T-helper 1 cell treated with Interleukin-12 subunit alpha and Interleukin-12 subunit beta and Interleukin-4 antibody, amounts not matched to agents 30 ng/mL and 1 ng/mL, for 36 hours (primary cell): ENCODE measurements around the gene NCR2. TPM values are rescaled to one million over a fixed set of nuclear protein-coding genes. Genes with fewer than 3 reads are reported as not detected.

Experiments
- intact Hi-C: fragments of 100-400 bp; cut with micrococcal nuclease; formaldehyde crosslinking; loops from one replicate; pipeline ENCODE4 v1.15.1; 2024
- total RNA-seq: library from RNA; stranded (reverse); gene quantifications from 2 replicates; pipeline ENCODE4 v1.2.3, GENCODE V29; 2022

NCR2 gene, protein sequence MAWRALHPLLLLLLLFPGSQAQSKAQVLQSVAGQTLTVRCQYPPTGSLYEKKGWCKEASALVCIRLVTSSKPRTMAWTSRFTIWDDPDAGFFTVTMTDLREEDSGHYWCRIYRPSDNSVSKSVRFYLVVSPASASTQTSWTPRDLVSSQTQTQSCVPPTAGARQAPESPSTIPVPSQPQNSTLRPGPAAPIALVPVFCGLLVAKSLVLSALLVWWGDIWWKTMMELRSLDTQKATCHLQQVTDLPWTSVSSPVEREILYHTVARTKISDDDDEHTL
- not detected in 2 replicates for total RNA-seq

DNA sequence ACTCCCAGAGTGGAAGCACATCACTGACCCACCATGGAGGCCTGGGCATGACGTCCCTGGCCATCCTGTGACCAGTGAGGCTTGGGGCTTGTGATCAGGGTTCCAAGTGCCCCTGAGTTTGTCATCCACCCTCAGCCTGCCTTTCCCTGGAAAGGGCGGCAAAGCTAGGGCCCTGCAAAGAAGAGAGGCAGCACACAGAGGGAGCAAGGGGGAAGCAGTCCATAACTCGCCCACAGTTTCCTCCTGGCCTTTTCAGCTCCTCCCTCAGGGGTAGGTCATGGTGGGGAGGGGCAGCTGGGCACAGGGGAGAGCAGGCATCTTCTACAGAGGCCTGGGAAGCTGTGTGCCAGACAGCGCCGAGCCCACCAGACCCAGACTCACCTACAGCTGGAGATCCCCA, at the start of gene NCR2:
Gene NCR2, plus strand, starts transcription at position 313 of the 400 bp plus-strand sequence. CDS start 269 bp downstream, outside the sequence.
- intact Hi-C loops, result no loop called here

DNA sequence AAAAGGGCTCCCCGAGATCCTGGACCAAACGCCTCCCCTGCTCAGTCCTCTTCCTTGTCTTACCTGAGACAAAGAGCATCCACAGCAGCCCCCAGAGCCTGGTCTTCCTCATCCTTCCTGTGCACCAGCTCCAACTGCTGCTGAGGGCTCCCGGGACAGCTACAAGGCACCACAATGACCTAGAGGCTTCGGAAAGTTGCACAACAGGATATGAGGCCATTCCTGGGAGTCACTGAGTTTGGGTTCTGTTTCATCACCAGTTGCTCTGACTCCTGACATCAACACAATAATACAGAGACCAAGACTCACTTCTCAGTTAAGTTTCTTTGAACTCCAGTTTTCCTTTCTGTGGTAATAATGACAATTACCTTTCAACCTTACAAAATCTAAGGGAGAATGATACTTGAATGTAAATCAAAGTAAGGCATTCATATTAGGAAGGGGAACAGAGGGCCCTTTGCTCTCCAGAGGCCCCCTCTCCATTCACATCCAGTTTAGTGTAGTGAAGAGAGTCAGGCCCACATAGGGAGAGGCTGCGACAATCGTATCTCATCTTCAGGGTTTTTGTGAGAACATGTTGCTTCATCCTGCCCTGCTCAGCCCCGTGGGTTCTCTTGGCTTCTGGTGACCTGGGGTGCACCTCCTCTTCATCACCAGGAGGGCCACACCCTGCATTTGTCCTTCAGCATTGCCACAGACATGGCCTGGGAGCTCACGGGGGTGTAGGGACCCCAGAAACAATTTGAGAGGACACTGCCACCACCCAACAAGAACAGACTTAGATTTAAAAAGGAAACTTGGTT, 48.7 kb upstream of the NCR2 start, which contains the start of gene TREM1:
Gene TREM1, minus strand, starts transcription at position 139 of the 803 bp plus-strand sequence. Its CDS starts 27 bp downstream, at position 112.
- intact Hi-C loops, result no loop called here

DNA sequence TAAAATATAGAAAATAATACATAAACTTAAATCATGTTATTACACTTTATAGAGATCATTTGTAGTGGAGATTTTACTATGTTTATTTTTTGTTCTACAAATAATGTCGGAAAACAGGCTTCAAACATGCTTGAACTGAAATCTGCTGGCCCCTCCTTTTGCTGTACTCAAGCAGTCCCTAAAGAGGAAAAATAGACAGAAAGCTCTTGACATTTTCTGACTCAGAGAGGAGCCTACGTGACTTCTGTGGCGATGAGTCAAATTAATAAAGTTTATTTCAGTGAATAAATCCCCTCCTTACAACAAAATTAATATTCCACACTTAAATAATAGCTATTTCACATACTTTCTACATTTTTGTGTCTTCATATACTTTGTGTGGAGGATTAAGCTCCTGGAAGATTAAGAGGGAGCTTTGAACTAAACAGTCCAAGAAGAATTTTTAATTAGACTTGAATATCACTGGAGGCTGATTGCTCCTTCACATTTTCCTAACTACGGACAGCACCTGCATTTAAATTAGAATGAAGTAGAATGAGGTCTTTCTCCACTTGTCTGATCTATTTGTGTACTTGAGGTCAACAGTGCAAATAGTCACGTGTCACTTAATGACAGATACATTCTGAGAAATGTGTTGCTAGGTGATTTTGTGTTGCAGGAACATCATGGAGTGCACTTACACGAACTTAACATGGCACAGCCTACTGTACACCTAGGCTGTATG, 47.2 kb upstream of the NCR2 start:
- intact Hi-C loops, result no loop called here

DNA sequence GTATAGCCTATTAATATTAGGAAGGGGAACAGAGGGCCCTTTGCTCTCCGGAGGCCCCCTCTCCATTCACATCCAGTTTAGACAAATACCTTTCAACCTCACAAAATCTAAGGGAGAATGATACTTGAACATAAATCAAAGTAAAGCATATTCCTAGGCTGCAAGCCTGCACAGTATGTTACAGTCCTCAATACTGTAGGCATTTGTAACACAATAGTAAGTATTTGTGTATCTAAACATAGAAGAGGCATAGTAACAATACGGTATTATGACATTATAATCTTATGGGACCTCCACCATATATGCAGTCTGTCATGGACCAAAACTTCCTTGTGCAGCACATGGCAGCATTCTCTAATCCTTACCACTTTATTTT, 46.7 kb upstream of the NCR2 start:
- intact Hi-C loops, result no loop called here

DNA sequence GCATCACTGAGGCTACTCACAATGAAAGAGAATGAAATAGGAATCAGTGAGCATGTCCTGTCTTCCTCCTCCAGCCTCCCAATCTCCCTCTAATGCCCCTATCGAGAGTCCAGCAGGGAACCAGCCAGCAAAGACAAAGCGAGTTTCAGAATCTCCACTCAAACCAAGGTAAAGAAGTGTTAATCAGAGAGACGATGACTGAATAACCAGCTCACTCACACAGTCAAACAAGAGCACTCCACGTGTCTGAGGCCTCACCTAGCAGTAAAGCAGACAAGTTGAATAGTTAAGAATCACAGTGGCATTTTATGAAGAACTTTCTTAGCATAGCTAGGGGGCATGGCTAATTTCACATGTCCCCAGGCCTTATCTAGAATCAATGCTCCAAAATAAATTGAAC, 45.6 kb upstream of the NCR2 start:
- intact Hi-C loops, result no loop called here

DNA sequence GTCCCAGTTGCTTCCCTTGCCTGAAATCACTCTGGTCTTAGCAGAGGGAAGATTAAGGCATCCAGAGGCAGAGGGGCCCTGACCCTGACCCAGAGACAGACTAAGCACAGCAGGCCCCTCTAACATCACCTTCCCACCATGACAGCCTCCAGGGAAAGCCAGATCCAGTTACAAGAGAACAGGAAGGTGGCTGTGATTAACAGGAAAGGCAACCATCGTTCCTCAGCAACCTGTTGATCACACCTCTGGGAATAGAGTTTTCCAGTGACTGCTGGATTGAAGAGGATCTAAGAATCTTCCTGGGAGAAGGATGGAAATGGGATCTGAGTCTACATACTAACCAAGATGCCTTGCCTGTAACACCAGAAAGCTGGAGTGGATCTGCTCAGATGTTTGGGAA, 43.7 kb upstream of the NCR2 start:
- intact Hi-C loops, result no loop called here

DNA sequence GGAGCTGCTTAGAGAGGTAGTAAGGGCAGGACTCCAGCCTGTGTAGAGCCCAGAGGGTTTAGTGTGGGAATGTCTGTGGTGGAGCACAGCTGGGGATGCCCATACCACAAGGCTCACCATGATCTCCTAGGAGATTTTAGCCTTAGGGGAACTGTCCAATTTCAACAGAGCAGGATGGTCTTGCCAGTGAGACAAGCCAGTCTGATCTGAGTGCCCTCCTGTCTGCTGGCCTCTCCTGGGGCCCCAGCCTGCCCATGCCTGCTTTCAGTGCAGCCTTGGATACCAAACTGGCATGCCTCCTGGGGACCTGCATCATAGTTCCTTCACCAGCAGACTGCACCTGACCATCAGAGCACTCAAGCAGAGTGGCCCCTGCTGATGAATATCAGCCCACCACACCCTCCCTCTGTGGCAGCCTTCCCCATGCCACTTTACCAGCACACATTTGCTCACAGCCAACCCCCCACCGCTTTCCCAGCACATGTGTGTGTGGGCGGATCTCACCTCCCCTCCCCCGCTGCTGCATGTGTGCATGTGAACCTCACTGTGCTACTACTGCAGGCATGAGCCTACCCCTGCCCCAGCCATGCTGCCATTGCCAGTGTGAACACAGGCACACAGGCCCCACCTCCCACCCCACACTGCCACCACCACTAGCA, 41.1 kb upstream of the NCR2 start:
- intact Hi-C loops, result no loop called here

DNA sequence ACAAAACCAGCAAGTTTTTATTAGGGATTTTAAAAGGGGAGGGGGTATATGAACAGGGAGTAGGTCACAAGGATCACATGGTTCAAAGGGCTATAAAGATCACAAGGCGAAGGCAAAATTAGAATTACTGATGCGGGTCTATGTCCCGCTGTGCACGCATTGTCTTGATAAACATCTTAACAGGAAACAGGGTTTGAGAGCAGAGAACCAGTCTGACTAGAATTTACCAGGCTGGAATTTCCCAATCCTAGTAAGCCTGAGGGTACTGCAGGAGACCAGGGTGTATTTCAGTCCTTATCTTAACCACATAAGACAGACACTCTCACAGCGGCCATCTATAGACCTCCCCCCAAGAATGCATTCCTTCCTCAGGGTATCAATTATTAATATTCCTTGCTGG, 38.2 kb upstream of the NCR2 start:
- intact Hi-C loops, result loop anchor here (5.0 kb wide), 1 partner anchor 235 kb away; no protein-coding TSS in a partner anchor

DNA sequence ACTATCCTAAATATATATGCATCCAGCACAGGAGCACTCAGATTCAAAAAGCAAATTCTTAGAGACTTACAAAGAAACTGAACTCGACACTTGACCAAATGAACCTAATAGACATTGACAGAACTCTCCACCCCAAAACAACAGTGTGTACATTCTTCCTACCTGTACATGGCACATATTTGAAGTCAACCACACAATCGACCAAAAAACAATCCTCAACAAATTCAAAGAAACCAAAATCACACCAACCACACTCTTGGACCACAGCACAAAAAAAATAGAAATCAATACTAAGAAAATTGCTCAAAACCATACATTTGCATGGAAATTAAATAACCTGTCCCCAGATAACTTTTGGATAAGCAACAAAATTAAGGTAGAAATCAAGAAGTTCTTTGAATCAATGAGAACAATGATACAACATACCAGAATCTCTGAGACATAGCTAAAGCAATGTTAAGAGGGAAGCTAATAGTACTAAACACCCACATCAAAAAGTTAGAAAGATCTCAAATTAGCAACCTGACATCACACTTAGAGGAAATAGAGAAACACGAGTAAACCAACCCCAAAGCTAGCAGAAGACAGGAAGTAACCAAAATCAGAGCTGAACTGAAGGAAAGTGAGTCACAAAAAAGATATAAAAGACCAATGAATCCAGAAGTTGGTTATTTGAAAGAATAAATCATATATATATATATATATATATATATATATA, 36.5 kb upstream of the NCR2 start:
- intact Hi-C loops, result loop anchor here (1.0 to 5.0 kb wide), 3 partner anchors 20 to 233 kb away; no protein-coding TSS in a partner anchor

DNA sequence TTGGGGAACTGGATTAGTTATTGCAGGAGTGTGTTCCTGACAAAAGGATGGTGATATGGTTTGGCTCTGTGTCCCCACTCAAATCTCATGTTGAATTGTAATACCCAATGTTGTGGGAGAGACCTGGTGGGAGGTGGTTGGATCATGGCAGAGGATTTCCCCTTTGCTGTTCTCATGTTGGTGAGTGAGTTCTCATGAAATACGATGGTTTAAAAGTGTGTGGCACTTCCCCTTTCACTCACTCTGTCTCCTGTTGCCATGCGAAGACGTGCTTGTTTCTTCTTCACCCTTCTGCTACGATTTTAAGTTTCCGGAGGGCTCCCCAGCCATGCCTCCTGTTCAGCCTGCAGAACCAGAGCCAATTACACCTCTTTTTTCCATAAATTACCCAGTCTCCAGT, 32.8 kb upstream of the NCR2 start:
- intact Hi-C loops, result no loop called here

DNA sequence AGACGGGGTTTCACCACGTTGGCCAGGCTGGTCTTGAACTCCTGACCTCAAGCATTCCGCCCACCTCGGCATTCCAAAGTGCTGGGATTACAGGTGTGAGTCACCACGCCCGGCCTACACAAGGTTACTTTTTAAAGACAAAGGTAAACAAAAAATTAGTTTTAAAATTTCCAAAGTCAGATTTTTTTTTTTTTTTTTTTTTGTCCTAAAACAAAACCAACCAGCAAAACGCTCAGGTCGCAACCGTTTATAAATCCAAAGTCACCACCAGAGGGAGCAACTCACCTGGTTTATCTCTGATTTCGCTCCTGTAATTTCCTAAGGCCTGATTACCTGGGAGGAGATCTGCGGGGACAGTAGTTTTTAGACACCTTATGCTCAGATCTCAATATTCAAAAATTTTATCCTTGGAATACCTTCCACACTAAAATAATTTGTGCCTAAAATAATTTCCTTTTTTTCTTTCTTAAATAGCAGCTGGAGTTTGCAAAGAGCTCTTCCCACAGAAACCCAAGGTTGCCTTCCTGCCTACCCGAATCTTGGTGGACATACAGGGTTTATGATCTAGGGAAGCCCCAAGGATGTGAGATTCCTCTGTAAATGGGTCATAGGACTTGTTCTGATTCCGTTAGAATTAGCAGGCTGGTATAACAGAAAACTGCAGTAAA, 29.1 kb upstream of the NCR2 start:
- intact Hi-C loops, result loop anchor here (1.0 kb wide), 4 partner anchors 12 to 377 kb away; no protein-coding TSS in a partner anchor

DNA sequence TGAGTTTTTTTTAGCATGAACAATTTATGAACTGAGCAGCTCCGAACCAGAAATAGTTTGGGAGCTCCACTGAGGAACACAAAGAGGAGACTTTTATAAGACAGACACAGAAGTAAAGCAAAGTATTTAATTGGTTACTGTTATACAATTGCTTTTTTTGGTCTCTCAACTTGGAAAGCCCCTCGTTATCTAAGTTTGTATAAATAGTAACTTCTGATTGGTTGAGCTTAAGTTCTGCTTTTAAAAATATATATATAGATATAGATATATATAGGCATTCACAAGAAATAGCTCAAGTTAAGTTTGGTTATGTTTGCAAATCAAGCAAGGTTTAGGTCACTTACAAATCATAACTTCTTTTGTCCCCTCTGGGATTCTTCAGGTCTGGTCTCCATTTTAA, 20.2 kb upstream of the NCR2 start:
- intact Hi-C loops, result loop anchor here (5.0 kb wide), 1 partner anchor 468 kb away; no protein-coding TSS in a partner anchor

DNA sequence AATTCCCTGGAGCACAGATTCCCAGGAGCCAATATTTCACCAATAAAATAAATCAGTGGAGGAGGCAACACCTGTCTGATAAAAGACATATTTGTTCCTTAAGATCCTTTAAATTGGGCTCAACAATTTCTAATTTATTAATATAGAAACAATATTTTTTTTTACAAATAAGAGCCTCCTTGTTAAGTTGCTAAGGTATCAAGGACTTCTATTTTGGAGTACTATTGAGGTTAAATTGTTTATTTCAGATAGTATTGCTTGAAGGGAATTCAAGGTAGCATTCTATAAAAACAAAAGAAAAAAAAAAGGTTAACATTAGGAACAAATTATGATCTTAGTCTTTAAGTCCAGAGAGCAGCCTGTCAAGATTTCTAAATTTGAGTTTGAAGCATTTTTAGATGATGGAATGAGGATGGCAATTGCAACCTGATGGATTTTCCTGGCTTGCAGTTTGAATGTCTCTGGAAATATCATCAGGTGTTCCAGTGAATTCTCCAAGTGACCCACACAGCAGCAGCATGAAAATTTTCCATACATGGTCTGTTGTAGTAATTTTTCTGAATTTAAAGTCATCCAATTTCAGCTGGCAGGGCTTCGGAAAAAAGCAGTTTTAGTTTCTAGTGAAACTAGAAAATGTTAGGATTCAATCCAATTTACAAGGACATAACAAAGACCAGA, 19.3 kb upstream of the NCR2 start:
- intact Hi-C loops, result loop anchor here (5.0 kb wide), 1 partner anchor 469 kb away; no protein-coding TSS in a partner anchor

DNA sequence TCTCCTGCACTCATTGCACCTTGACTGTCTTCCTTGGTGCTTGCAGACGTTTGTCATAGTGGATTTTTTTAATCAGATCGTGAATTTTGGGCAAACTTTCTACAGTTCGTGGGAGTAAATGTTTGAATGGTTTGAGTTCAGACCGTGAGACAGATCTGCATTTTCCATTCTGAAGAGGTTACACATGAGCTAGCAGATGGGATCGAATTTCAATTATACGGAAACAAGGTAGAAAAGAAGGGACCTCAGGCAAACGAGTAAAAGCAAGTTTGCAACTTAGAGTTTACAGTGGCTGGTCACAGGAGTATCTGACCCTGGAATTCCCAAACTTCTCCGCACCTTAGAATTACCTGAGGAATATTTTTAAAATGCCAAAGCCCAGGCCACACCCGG, 17.2 kb upstream of the NCR2 start:
- intact Hi-C loops, result loop anchor here (1.0 to 5.0 kb wide), 10 partner anchors 12 to 471 kb away; partner anchors contain the start of genes NFYA, OARD1 and TREML2

DNA sequence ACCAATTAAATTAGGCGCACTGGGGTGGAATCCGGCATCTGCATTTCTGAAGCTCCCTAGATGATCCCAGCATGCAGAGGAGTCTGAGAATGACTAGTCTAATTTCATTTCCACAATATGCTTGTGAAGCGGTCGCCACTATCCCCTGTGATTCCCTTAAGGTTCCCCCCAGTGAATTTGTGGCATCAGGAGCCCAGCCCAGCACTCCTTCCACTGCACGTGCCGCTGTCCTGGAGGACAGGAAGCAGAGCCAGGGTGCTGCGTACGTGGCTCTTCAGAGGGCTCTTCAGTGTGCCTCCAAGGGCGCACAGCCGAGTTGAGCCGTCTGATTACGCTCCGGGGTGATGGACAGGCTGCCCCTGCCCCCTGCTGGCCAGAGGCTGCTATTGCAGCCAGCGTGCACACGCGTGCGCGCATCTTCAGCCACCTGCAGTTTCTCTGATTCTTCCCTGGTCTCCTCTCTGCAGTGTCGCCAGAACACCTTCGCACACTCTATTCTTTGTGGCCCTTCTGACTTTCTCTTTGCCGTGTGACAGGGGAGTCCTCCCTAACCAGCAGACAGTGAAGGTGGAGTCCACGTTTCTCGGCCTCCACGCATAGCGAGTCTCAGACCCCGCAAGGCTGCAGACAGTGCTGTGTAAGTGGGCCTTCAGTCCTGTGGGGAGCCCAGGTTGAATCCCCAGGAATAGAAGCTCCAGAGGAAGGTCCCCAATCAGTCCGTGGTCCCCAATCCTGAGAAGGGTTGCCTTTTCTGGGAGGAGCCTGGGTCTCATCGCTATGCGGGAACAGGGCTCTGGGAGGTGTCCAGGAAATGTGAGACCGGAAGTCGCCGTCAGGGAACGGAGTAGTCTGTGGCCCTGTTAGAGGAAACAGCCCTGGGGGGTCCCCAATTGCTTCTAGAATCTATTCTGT, 16.5 kb upstream of the NCR2 start:
- intact Hi-C loops, result loop anchor here (1.0 to 5.0 kb wide), 11 partner anchors 13 to 472 kb away; partner anchors contain the start of genes NFYA, OARD1 and TREML2

DNA sequence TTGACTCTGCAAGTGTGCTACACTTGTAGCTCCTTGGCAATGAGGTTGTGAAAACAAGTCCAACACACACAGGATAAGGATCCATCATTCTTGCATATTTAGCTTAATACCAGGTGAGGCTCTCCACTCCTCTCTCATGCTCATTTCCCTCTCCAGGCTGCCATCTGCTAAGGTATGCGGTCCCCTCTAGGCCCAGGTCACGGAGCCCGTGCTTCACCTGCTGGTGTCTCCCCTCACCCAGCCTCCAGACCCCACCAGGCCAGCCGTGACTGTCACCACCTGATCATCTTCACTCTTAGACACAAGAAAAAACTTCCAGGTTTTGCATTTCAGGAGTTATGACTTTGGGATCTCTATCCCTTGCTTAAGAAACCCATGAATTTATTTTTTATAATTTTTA, 14.2 kb upstream of the NCR2 start:
- intact Hi-C loops, result no loop called here

DNA sequence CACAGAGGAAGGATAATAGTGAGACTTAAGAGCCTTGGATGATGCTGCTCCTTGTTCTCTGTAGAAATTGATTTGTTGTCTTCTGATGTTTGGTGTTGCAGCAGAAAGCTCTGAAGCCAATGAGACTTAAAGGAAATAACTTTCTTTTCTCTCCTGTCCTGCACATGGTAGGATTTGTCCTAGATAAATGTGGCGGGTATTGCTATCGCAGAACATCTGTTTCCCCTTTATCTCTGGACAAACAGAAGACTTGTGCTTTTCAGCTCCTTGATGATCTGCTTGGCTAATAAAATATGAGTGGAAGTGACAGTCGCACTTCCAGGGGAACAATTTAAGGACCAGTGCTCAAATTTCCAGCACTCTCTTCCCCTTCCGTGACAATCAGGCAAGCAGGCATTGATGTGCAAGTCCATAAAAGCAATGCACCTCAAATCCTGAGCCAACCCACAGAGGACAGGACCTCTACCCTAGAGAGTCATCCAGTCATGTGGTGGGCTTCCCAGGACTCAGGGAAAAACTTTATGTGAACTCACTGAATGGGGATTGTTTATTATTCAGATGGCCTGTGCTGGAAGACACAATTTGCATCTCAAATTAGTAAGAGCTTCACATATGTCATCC, 9.9 kb upstream of the NCR2 start:
- intact Hi-C loops, result no loop called here

DNA sequence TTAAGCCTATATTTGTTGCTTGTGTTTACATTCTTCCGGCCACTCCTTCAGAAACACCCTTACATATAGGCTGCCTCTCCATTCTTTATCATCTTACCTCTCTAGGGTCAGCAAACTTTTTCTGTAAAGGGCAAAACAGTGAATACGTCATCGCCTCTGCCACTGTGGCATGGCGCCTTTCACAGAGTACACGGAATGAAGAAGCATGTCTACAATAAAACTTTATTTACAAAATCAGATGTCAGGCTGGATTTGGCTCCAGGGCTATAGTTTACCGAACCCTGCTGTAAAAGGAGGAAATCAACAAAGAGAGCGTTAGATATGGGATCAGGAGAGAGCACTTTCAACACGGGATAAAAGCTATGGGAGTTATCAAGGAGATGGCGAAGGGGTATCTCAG, 9.3 kb upstream of the NCR2 start:
- intact Hi-C loops, result no loop called here
